ENCODE data around the gene CABP7. TPM values are rescaled to one million over a fixed set of nuclear protein-coding genes. Genes with fewer than 3 reads are reported as not detected.

The CABP7 gene
- total RNA-seq, 2 experiments from 2014 or later = not detected

- Mint-ChIP-seq H3K4me3 (no peak overlapping the region), H3K27me3 (ENCODE audit: low read depth) (no peaks in the 10 kb centered on the region), H3K4me1 (ENCODE audit: low read depth) (peaks cover 33% of the 10 kb centered on the region), H3K9me3 (ENCODE audit: insufficient read depth) (no peaks in the 10 kb centered on the region), H3K27ac (no peak overlapping the region), H3K36me3 (ENCODE audit: low read depth) (peaks cover 31% of the 10 kb centered on the region)
- POLR2A ChIA-PET = interaction anchor here (0.6 kb wide), 1 partner anchor 70 kb away, joined by 3 read pairs; no protein-coding TSS in a partner anchor
- ATAC-seq (no peak), DNase-seq (no peak)
- CTCF ChIA-PET = interaction anchor here (0.6 kb wide), 1 partner anchor 245 kb away, joined by 3 read pairs; no protein-coding TSS in a partner anchor
These were observed 50.0 kb downstream of the CABP7 start for GRCh38 chr22:29769723-29770321.

GRCh38 chr22:29772170-29772641 lies 52.4 kb downstream of the CABP7 start:
- no peak for ATAC-seq
- H3K27ac Mint-ChIP-seq = no peak overlapping the region
- ChIA-PET CTCF (interaction anchor here (1.4 kb wide), 1 partner anchor 232 kb away, joined by 5 read pairs; no protein-coding TSS in a partner anchor), POLR2A (no interaction called here)
- peaks cover 27% of the 10 kb centered on the region for H3K36me3 Mint-ChIP-seq (ENCODE audit: low read depth)
- no peaks in the 10 kb centered on the region for H3K9me3 Mint-ChIP-seq (ENCODE audit: insufficient read depth)
- H3K27me3 Mint-ChIP-seq (ENCODE audit: low read depth) = no peaks in the 10 kb centered on the region
- no peak for DNase-seq
- no peak overlapping the region for H3K4me3 Mint-ChIP-seq
- peaks cover 17% of the 10 kb centered on the region for H3K4me1 Mint-ChIP-seq (ENCODE audit: low read depth)

GRCh38 chr22:29773233-29773632 lies 53.4 kb downstream of the CABP7 start:
- ATAC-seq = no peak
- DNase-seq = no peak
- ChIA-PET CTCF (interaction anchor here (0.8 to 1.4 kb wide), 3 partner anchors 231 to 482 kb away, joined by 3 to 5 read pairs (median 3); no protein-coding TSS in a partner anchor), POLR2A (interaction anchor here (0.6 kb wide), 1 partner anchor 169 kb away, joined by 3 read pairs; no protein-coding TSS in a partner anchor)
- peaks cover 26% of the 10 kb centered on the region for H3K36me3 Mint-ChIP-seq (ENCODE audit: low read depth)
- no peak overlapping the region for H3K4me3 Mint-ChIP-seq
- H3K9me3 Mint-ChIP-seq (ENCODE audit: insufficient read depth) = no peaks in the 10 kb centered on the region
- no peak overlapping the region for H3K27ac Mint-ChIP-seq
- H3K4me1 Mint-ChIP-seq (ENCODE audit: low read depth) = peaks cover 12% of the 10 kb centered on the region
- no peaks in the 10 kb centered on the region for H3K27me3 Mint-ChIP-seq (ENCODE audit: low read depth)

DNA sequence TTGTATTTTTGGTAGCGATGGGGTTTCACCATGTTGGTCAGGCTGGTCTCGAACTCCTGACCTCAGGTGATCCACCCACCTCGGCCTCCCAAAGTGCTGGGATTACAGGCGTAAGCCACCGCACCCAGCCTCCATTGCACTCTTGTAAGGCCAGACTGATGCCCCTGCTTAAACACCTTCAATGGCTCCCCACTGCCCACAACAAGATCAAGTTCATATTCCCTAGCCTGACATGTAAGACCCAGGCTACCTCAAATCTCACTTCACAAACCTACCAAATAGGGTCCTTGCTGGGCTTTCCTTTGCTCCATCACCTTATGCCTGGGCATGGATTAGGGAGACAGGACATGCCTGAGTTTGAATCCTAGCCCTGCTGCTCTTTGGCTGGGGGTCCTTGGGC lies 60.4 kb downstream of the CABP7 start:
- ChIA-PET POLR2A (no interaction called here), CTCF (no interaction called here)
- Mint-ChIP-seq H3K4me1 (ENCODE audit: low read depth) (no peaks in the 10 kb centered on the region), H3K27me3 (ENCODE audit: low read depth) (no peaks in the 10 kb centered on the region), H3K27ac (no peak overlapping the region), H3K9me3 (ENCODE audit: insufficient read depth) (no peaks in the 10 kb centered on the region), H3K36me3 (ENCODE audit: low read depth) (no peaks in the 10 kb centered on the region), H3K4me3 (no peak overlapping the region)
- no peak for ATAC-seq
- no peak for DNase-seq

GRCh38 chr22:29780748-29781676 lies 61.2 kb downstream of the CABP7 start:
- ATAC-seq (no peak), DNase-seq (no peak)
- POLR2A ChIA-PET = interaction anchor here (1.1 kb wide), 1 partner anchor 14 kb away, joined by 4 read pairs; the partner anchor contains the start of genes UQCR10 and ZMAT5
- H3K27me3 Mint-ChIP-seq (ENCODE audit: low read depth) = no peaks in the 10 kb centered on the region
- CTCF ChIA-PET = interaction anchor here (0.6 to 1.4 kb wide), 2 partner anchors 38 to 154 kb away, joined by 3 read pairs; no protein-coding TSS in a partner anchor
- H3K36me3 Mint-ChIP-seq (ENCODE audit: low read depth) = no peaks in the 10 kb centered on the region
- no peak overlapping the region for H3K27ac Mint-ChIP-seq
- H3K4me3 Mint-ChIP-seq = no peak overlapping the region
- H3K4me1 Mint-ChIP-seq (ENCODE audit: low read depth) = no peaks in the 10 kb centered on the region
- H3K9me3 Mint-ChIP-seq (ENCODE audit: insufficient read depth) = no peaks in the 10 kb centered on the region

Other genes with a start within 250 kb of the CABP7 start
- gene NEFH, start 239.8 kb upstream of the CABP7 start, total RNA-seq = 1 to 10 TPM; 4.2 to 4.7 TPM
- gene THOC5, start 166.2 kb upstream of the CABP7 start, total RNA-seq = 10 to 100 TPM; 53.1 to 60.7 TPM
- 10 to 100 TPM; 35.7 to 38.2 TPM for gene NIPSNAP1, start 138.9 kb upstream of the CABP7 start, total RNA-seq
- gene NF2, start 116.4 kb upstream of the CABP7 start, total RNA-seq = 10 to 100 TPM; 60.6 to 61.2 TPM
- 10 to 100 TPM; 19.0 to 21.8 TPM for gene ZMAT5, start 47.0 kb downstream of the CABP7 start, total RNA-seq
- gene UQCR10, start 47.4 kb downstream of the CABP7 start, total RNA-seq = 100 to 1,000 TPM; 102 to 103 TPM
- 10 to 100 TPM; 86.5 to 91.4 TPM for gene ASCC2, start 118.3 kb downstream of the CABP7 start, total RNA-seq
- 10 to 100 TPM; 21.1 to 26.0 TPM for gene MTMR3, start 163.2 kb downstream of the CABP7 start, total RNA-seq

Data from activated CD8-positive, alpha-beta T cell treated with anti-CD3 and anti-CD28 coated beads, Interleukin-2, amount 10 ng/mL, durations not matched to agents 7 days and 5 days (primary cell).